Measurements from ENCODE around the gene MCM5. TPM values are rescaled to one million over a fixed set of nuclear protein-coding genes. Genes with fewer than 3 reads are reported as not detected.
A peak's percentile ranks its signal among the peaks of the same experiment; 100 is the strongest.

Gene MCM5
- total RNA-seq, 1 experiment from 2014 or later = 274 TPM

DNA sequence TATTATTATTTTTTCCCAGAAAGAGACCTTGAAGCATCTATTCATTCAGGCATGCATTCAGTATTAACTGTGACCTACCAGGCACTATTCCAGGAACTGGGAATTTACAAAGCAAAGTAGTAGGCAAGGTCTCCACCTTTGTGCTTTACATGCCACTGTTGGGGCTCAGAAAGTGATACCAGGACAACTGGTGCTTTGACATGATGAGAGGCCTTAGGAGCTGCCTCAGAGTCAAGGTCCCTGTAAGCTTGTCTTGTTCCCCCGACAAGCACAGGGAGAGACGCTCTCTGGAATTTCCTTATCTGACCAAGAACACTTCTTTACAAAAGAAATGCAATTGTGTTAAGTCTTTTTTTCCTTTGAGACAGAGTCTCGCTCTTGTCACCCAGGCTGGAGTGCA lies 21.3 kb upstream of the MCM5 start:
- Histone ChIP-seq H3K79me2 (ENCODE audit: insufficient read depth, low read length) (no peaks in the 10 kb centered on the region), H2BK5ac (ENCODE audit: insufficient read length, low read length) (no peak overlapping the region), H3K79me1 (ENCODE audit: insufficient read depth, low read depth, low read length, poor library complexity, severe bottlenecking) (no peaks in the 10 kb centered on the region), H2BK120ac (ENCODE audit: low read depth, low read length, poor library complexity, severe bottlenecking) (no peak overlapping the region), H3K56ac (ENCODE audit: insufficient read length, low read depth, low read length) (no peak overlapping the region), H3K14ac (ENCODE audit: insufficient read depth, low read length) (no peak overlapping the region), H4K91ac (ENCODE audit: insufficient read length, low read depth, low read length) (no peak overlapping the region), H3K4ac (ENCODE audit: low read depth, low read length) (no peak overlapping the region), H2BK12ac (ENCODE audit: insufficient read length, low read depth, low read length) (no peak overlapping the region), H3K4me1 (ENCODE audit: insufficient read depth, low read length) (peaks cover 9% of the 10 kb centered on the region; the same call in 1 of the 2 replicates), H3K27ac (ENCODE audit: insufficient read length, low read depth, low read length) (peak overlapping the region; percentile 96), H2BK20ac (ENCODE audit: low read depth, low read length, poor library complexity, severe bottlenecking) (no peak overlapping the region), H3K18ac (ENCODE audit: insufficient read length, low read depth, low read length) (no peak overlapping the region), H3K9me3 (ENCODE audit: control insufficient read depth, low read depth, low read length) (no peaks in the 10 kb centered on the region), H3K4me2 (ENCODE audit: insufficient read depth, insufficient read length, low read length) (no peak overlapping the region), H2AK5ac (ENCODE audit: insufficient read length, low read length) (no peak overlapping the region), H4K5ac (ENCODE audit: insufficient read length, low read depth, low read length) (no peak overlapping the region), H3K9ac (ENCODE audit: extremely low read depth, insufficient read length, low read length) (no peak overlapping the region), H3T11ph (ENCODE audit: low read length) (no peak overlapping the region), H3K23me2 (ENCODE audit: insufficient read length, low read depth, low read length, poor library complexity, severe bottlenecking) (peaks cover 7% of the 10 kb centered on the region), H4K8ac (replicated peaks; ENCODE audit: insufficient read length, low read depth, low read length) (no peak overlapping the region), H2BK15ac (ENCODE audit: low read depth, low read length) (no peak overlapping the region), H4K20me1 (ENCODE audit: control insufficient read depth, insufficient read depth, insufficient read length) (no peaks in the 10 kb centered on the region), H2AFZ (ENCODE audit: low read length) (no peak overlapping the region), H3K27me3 (ENCODE audit: insufficient read depth, low read length) (no peaks in the 10 kb centered on the region), H3K23ac (ENCODE audit: insufficient read length, low read depth, low read length) (no peak overlapping the region)
- Mint-ChIP-seq H3K4me3 (peak overlapping the region in 1 of 2 experiments; percentile 36; a peak in 1 of 5 replicates), H3K4me1 (peaks cover 60 to 69% of the 10 kb centered on the region in 2 experiments), H3K27me3 (ENCODE audit: low read depth) (peaks cover 1% of the 10 kb centered on the region; the same call in 1 of the 2 replicates), H3K36me3 (ENCODE audit: insufficient read depth in 1 of 3, low read depth in 3 of 3) (peaks cover 0 to 7% (median 3%) of the 10 kb centered on the region in 3 experiments; a peak in 4 of 7 replicates), H3K27ac (peak overlapping the region; percentile 25 to 99 (median 94); a peak in 4 of 7 replicates), H3K9me3 (no peaks in the 10 kb centered on the region; a peak in 1 of 5 replicates)
- TF ChIP-seq, protein P1, sequence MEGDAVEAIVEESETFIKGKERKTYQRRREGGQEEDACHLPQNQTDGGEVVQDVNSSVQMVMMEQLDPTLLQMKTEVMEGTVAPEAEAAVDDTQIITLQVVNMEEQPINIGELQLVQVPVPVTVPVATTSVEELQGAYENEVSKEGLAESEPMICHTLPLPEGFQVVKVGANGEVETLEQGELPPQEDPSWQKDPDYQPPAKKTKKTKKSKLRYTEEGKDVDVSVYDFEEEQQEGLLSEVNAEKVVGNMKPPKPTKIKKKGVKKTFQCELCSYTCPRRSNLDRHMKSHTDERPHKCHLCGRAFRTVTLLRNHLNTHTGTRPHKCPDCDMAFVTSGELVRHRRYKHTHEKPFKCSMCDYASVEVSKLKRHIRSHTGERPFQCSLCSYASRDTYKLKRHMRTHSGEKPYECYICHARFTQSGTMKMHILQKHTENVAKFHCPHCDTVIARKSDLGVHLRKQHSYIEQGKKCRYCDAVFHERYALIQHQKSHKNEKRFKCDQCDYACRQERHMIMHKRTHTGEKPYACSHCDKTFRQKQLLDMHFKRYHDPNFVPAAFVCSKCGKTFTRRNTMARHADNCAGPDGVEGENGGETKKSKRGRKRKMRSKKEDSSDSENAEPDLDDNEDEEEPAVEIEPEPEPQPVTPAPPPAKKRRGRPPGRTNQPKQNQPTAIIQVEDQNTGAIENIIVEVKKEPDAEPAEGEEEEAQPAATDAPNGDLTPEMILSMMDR (conservative IDR thresholded peaks at IDR 0.05) = no peak
- no CpG with 5 or more reads among the region's 3 CpGs for WGBS (ENCODE audit: extremely low coverage, insufficient read length, low lambda C conversion rate)
- no peak for DNase-seq
